ENCODE data around the gene PIP4K2B.

The PIP4K2B gene

GRCh38 chr17:38777641-38778250 is 21.6 kb downstream of the PIP4K2B start:
- Histone ChIP-seq H3K4me1 (ENCODE audit: control insufficient read depth, insufficient read depth, low read length) (no peaks in the 10 kb centered on the region), H3K4me3 (ENCODE audit: low read depth, low read length) (no peak overlapping the region), H3K9ac (ENCODE audit: low read depth, low read length) (no peak overlapping the region), H3K27ac (ENCODE audit: low read depth, low read length) (no peak overlapping the region), H3K27me3 (ENCODE audit: control insufficient read depth, insufficient read depth, low read length) (no peaks in the 10 kb centered on the region), H3K36me3 (ENCODE audit: control insufficient read depth, insufficient read depth, low read length) (peaks cover 90% of the 10 kb centered on the region), H3K9me3 (ENCODE audit: control insufficient read depth, insufficient read depth, low read length) (no peaks in the 10 kb centered on the region)

GRCh38 chr17:38773258-38773657 is 26.1 kb downstream of the PIP4K2B start:
- Histone ChIP-seq H3K27me3 (ENCODE audit: control insufficient read depth, insufficient read depth, low read length) (no peaks in the 10 kb centered on the region), H3K9me3 (ENCODE audit: control insufficient read depth, insufficient read depth, low read length) (no peaks in the 10 kb centered on the region), H3K4me3 (ENCODE audit: low read depth, low read length) (no peak overlapping the region), H3K4me1 (ENCODE audit: control insufficient read depth, insufficient read depth, low read length) (no peaks in the 10 kb centered on the region), H3K27ac (ENCODE audit: low read depth, low read length) (no peak overlapping the region), H3K36me3 (ENCODE audit: control insufficient read depth, insufficient read depth, low read length) (peaks cover 88% of the 10 kb centered on the region), H3K9ac (ENCODE audit: low read depth, low read length) (no peak overlapping the region)

- Histone ChIP-seq H3K27ac (ENCODE audit: low read depth, low read length) (no peak overlapping the region), H3K9me3 (ENCODE audit: control insufficient read depth, insufficient read depth, low read length) (no peaks in the 10 kb centered on the region), H3K36me3 (ENCODE audit: control insufficient read depth, insufficient read depth, low read length) (peaks cover 97% of the 10 kb centered on the region), H3K27me3 (ENCODE audit: control insufficient read depth, insufficient read depth, low read length) (no peaks in the 10 kb centered on the region), H3K4me1 (ENCODE audit: control insufficient read depth, insufficient read depth, low read length) (no peaks in the 10 kb centered on the region), H3K4me3 (ENCODE audit: low read depth, low read length) (no peak overlapping the region), H3K9ac (ENCODE audit: low read depth, low read length) (no peak overlapping the region)
Measured at GRCh38 chr17:38768417-38768816, 30.9 kb downstream of the PIP4K2B start.

- Histone ChIP-seq H3K4me1 (ENCODE audit: control insufficient read depth, insufficient read depth, low read length) (no peaks in the 10 kb centered on the region), H3K4me3 (ENCODE audit: low read depth, low read length) (no peak overlapping the region), H3K9ac (ENCODE audit: low read depth, low read length) (no peak overlapping the region), H3K27ac (ENCODE audit: low read depth, low read length) (no peak overlapping the region), H3K27me3 (ENCODE audit: control insufficient read depth, insufficient read depth, low read length) (no peaks in the 10 kb centered on the region), H3K9me3 (ENCODE audit: control insufficient read depth, insufficient read depth, low read length) (no peaks in the 10 kb centered on the region), H3K36me3 (ENCODE audit: control insufficient read depth, insufficient read depth, low read length) (peaks cover 95% of the 10 kb centered on the region)
Measured at GRCh38 chr17:38766341-38766740, 33.0 kb downstream of the PIP4K2B start.

- Histone ChIP-seq H3K27me3 (ENCODE audit: control insufficient read depth, insufficient read depth, low read length) (no peaks in the 10 kb centered on the region), H3K4me3 (ENCODE audit: low read depth, low read length) (no peak overlapping the region), H3K9me3 (ENCODE audit: control insufficient read depth, insufficient read depth, low read length) (no peaks in the 10 kb centered on the region), H3K4me1 (ENCODE audit: control insufficient read depth, insufficient read depth, low read length) (no peaks in the 10 kb centered on the region), H3K36me3 (ENCODE audit: control insufficient read depth, insufficient read depth, low read length) (peaks cover 90% of the 10 kb centered on the region), H3K9ac (ENCODE audit: low read depth, low read length) (no peak overlapping the region), H3K27ac (ENCODE audit: low read depth, low read length) (no peak overlapping the region)
Measured at GRCh38 chr17:38762231-38762630, 37.1 kb downstream of the PIP4K2B start.

- H3K36me3 ChIP-seq (ENCODE audit: control insufficient read depth, insufficient read depth, low read length) = peaks cover 89% of the 10 kb centered on the region
- H3K4me1 ChIP-seq (ENCODE audit: control insufficient read depth, insufficient read depth, low read length) = no peaks in the 10 kb centered on the region
Measured at GRCh38 chr17:38761612-38762011, 37.7 kb downstream of the PIP4K2B start.

GRCh38 chr17:38753071-38753506 is 46.3 kb downstream of the PIP4K2B start:
- peak overlapping the region; percentile 93 for H3K4me3 ChIP-seq (ENCODE audit: low read depth, low read length)
- peak overlapping the region; percentile 45; the same call in 1 of the 2 replicates for H3K9ac ChIP-seq (ENCODE audit: low read depth, low read length)
- no peaks in the 10 kb centered on the region for H3K9me3 ChIP-seq (ENCODE audit: control insufficient read depth, insufficient read depth, low read length)
- H3K4me1 ChIP-seq (ENCODE audit: control insufficient read depth, insufficient read depth, low read length) = peaks cover 10% of the 10 kb centered on the region
- peaks cover 8% of the 10 kb centered on the region for H3K27me3 ChIP-seq (ENCODE audit: control insufficient read depth, insufficient read depth, low read length)
- peaks cover 38% of the 10 kb centered on the region for H3K36me3 ChIP-seq (ENCODE audit: control insufficient read depth, insufficient read depth, low read length)
- H3K27ac ChIP-seq (ENCODE audit: low read depth, low read length) = peak overlapping the region; percentile 49

More at GRCh38 chr17:38761612-38762011, 37.7 kb downstream of the PIP4K2B start:
- no peak overlapping the region for H3K27ac ChIP-seq (ENCODE audit: low read depth, low read length)
- no peaks in the 10 kb centered on the region for H3K27me3 ChIP-seq (ENCODE audit: control insufficient read depth, insufficient read depth, low read length)
- H3K4me3 ChIP-seq (ENCODE audit: low read depth, low read length) = no peak overlapping the region
- no peak overlapping the region for H3K9ac ChIP-seq (ENCODE audit: low read depth, low read length)
- no peaks in the 10 kb centered on the region for H3K9me3 ChIP-seq (ENCODE audit: control insufficient read depth, insufficient read depth, low read length)

GRCh38 chr17:38752308-38753070 is 46.9 kb downstream of the PIP4K2B start, which contains the start of gene PSMB3:
TSS of gene PSMB3 (plus strand) at chr17:38752741. CDS start at chr17:38752827, 86 bp downstream.
- Histone ChIP-seq H3K9me3 (ENCODE audit: control insufficient read depth, insufficient read depth, low read length) (no peaks in the 10 kb centered on the region), H3K4me3 (ENCODE audit: low read depth, low read length) (peak within 1 kb of the TSS; percentile 93), H3K9ac (ENCODE audit: low read depth, low read length) (peak within 1 kb of the TSS; percentile 84), H3K27ac (ENCODE audit: low read depth, low read length) (peak within 1 kb of the TSS; percentile 92), H3K36me3 (ENCODE audit: control insufficient read depth, insufficient read depth, low read length) (peaks cover 32% of the 10 kb centered on the region), H3K27me3 (ENCODE audit: control insufficient read depth, insufficient read depth, low read length) (peaks cover 8% of the 10 kb centered on the region), H3K4me1 (ENCODE audit: control insufficient read depth, insufficient read depth, low read length) (peaks cover 10% of the 10 kb centered on the region)

GRCh38 chr17:38751808-38752307 is 47.5 kb downstream of the PIP4K2B start:
- H3K4me1 ChIP-seq (ENCODE audit: control insufficient read depth, insufficient read depth, low read length) = peaks cover 10% of the 10 kb centered on the region
- H3K4me3 ChIP-seq (ENCODE audit: low read depth, low read length) = peak overlapping the region; percentile 93
- H3K27me3 ChIP-seq (ENCODE audit: control insufficient read depth, insufficient read depth, low read length) = peaks cover 8% of the 10 kb centered on the region
- peak overlapping the region; percentile 92 for H3K27ac ChIP-seq (ENCODE audit: low read depth, low read length)
- H3K9ac ChIP-seq (ENCODE audit: low read depth, low read length) = peak overlapping the region; percentile 84
- H3K9me3 ChIP-seq (ENCODE audit: control insufficient read depth, insufficient read depth, low read length) = no peaks in the 10 kb centered on the region
- H3K36me3 ChIP-seq (ENCODE audit: control insufficient read depth, insufficient read depth, low read length) = peaks cover 25% of the 10 kb centered on the region

GRCh38 chr17:38751144-38751807 is 48.1 kb downstream of the PIP4K2B start:
- Histone ChIP-seq H3K4me3 (ENCODE audit: low read depth, low read length) (peak overlapping the region; percentile 93), H3K27me3 (ENCODE audit: control insufficient read depth, insufficient read depth, low read length) (peaks cover 8% of the 10 kb centered on the region), H3K4me1 (ENCODE audit: control insufficient read depth, insufficient read depth, low read length) (peaks cover 15% of the 10 kb centered on the region), H3K27ac (ENCODE audit: low read depth, low read length) (no peak overlapping the region), H3K9me3 (ENCODE audit: control insufficient read depth, insufficient read depth, low read length) (no peaks in the 10 kb centered on the region), H3K9ac (ENCODE audit: low read depth, low read length) (no peak overlapping the region), H3K36me3 (ENCODE audit: control insufficient read depth, insufficient read depth, low read length) (peaks cover 21% of the 10 kb centered on the region)
